SK-N-MC (cell line): Measurements from ENCODE around the gene PPFIBP2.

Experiments used
- EZH2 ChIP-seq: fragments of 200-600 bp; sonication (generic); IDR thresholded peaks from one replicate; pipeline ENCODE4 v1.6.1; 2017; ENCODE audit warnings: antibody characterized with exemption
- FOXP2 ChIP-seq: optimal IDR thresholded peaks from 2 replicates; pipeline ENCODE3; 2011; ENCODE audit warnings: mild to moderate bottlenecking, moderate library complexity; ENCODE audit not compliant: insufficient read depth; ENCODE audit errors: extremely low read length, control extremely low read depth
- POLR2AphosphoS5 ChIP-seq: IDR thresholded peaks from 2 replicates; pipeline ENCODE4 v1.6.1; 2012; ENCODE audit warnings: mild to moderate bottlenecking, low read depth, low read length, borderline replicate concordance

DNA sequence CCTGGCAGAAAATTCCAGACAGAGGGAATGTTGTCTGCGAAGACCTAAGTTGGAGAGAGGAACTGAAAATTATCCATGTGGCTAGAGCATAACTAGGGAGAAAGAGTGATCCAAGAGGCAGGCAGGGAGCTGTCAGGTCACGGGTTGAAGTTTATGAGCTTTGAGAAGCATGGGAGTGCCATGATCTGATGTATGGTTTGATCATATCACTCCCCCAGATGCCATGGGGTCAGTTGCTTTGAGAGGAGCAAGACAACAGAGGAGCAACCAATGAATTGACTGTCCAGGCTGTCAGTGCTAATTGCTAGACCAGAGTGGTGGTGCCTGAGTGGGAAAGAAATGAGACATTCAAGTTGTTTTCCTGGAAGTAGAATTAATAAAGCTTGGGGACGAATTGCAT lies 105.5 kb downstream of the PPFIBP2 start:
- no peak for TF ChIP-seq POLR2AphosphoS5
- no peak for TF ChIP-seq EZH2
- TF ChIP-seq FOXP2: no peak
